Caki2 (cell line): ENCODE data around the gene SLC25A42. TPM values are rescaled to one million over a fixed set of nuclear protein-coding genes. Genes with fewer than 3 reads are reported as not detected.
A peak's percentile ranks its signal among the peaks of the same experiment; 100 is the strongest.

Experiments used
- DNase-seq: peaks from one replicate; pipeline ENCODE4 v3.0.0-alpha.2; 2015; ENCODE audit warnings: low read depth
- in situ Hi-C: cut with HindIII; loops from 2 replicates; pipeline ENCODE4 v1.10.0; 2016; ENCODE audit warnings: low sequenced_read_pairs, low pct_unique_long_range_greater_than_20kb, mixed read lengths
- total RNA-seq: library from RNA; depleted of rRNA; stranded (reverse); fragments of >200 nt; shearing (Covaris generic); gene quantifications from 2 replicates; pipeline ENCODE4 v1.2.3, GENCODE V29; 2014; ENCODE audit warnings: low replicate concordance

The SLC25A42 gene
- total RNA-seq, 1 experiment from 2014 or later: 5.1 TPM

DNA sequence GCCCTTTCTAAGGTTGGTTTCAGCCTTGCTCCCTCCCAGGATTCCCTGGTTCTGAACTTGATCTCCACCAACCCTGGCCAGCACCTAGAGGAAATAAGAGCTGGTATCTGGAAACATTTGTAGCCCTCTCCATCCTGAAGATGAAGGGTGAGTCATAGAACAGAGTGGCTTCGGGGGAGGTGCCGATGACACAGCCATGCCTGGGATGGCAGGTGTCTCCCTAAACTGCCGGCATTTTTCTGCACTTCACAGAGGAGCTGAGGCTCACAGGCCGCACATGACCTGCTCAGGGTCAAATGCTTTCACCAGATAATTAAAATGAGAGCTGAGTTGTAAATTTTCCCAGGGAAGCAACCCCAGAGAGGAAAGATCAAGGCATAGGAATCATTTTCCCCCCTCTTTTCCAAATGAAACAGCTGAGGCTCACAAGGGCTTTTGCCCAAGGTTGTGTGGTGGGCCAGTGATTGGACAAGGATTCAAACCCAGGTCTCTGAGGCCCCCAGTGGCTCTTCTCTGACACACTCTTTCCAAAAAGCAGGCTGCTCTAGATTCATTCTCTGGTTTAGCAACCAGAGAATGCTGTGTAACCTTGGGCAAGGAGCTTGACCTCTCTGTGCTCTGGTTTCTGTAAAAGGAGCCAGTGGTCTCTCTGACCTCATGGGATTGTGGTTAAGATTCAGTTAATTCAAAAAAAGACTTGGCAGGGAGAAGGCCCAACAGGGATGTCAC is 1.2 kb upstream of the SLC25A42 start:
- DNase-seq: peak; percentile 46

DNA sequence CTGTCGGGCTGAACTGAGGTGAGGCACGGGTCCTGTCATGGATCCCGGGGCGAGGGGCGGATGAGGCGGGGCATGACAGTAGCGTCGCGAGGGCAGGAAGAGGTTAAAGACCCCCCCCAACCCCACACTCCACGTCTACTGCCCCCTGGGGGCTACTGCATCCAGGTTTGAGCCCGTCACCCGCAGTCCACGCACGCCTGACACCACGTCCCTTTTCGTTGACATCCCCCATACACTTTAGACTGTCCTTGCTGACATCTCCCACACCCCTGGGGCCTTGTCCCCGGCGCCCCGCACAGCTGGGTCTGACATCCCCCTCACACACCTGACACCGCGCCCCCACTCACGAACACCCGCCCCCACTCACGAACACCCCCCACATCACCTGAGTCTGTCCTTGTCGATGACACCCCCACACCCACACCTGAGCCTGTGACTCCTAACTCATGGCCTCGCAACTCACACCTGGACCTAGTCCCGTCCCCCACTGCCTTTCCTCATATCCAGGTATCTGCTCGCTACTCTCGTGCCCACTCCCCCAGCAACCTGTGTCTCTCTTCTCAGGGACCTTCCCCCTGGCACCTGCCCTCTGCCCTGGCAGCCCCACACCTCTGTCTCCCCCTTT is 416 bp downstream of the SLC25A42 start:
- in situ Hi-C loops: no loop called here
- no peak for DNase-seq

More for the DNA sequence above, 1.2 kb upstream of the SLC25A42 start:
- in situ Hi-C loops: no loop called here

DNA sequence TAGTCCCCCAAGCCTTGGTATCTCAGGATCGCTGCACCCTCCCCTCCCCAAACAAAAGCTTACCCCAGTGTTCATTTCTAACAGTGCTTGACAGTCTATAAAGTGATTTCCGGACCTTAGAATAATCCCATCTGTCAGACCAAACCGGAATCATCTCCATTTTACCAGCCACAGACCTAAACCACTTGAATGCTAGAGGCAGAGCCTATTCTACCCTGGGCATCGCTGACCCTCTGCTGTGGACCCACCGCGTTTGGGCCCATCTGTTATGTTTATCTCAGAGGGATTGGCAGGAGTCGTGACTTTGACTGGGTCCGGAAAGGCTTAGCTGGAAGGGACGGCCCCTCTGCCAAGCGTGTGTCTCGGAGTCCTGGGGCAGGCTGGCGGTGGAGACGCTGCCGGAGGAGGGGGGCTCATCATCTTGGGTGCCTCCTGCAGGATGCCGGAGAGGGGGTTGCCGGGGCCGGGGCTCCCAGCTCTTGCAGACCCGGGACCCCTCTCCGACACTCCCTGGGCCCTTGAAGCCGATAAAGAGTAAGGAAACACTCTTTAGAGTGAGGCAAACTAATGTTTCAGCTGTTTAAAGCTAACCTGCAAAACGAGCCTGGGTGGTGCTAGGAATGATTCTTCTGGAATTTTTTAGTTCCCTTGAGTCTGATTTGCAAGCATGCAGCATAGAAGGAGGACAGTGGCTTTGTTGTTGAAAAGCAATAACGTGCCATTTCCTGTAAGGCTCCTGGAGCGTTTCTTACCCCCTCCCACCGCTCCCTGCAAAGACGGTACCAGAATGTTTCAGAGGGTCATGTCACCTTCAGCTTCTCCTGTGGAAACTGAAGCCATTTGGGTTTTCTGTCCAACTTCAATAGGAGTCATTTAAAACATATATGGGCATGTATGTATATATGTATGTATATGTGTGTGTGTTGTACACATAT is 1.3 kb downstream of the SLC25A42 start:
- no peak for DNase-seq
- in situ Hi-C loops: no loop called here

DNA sequence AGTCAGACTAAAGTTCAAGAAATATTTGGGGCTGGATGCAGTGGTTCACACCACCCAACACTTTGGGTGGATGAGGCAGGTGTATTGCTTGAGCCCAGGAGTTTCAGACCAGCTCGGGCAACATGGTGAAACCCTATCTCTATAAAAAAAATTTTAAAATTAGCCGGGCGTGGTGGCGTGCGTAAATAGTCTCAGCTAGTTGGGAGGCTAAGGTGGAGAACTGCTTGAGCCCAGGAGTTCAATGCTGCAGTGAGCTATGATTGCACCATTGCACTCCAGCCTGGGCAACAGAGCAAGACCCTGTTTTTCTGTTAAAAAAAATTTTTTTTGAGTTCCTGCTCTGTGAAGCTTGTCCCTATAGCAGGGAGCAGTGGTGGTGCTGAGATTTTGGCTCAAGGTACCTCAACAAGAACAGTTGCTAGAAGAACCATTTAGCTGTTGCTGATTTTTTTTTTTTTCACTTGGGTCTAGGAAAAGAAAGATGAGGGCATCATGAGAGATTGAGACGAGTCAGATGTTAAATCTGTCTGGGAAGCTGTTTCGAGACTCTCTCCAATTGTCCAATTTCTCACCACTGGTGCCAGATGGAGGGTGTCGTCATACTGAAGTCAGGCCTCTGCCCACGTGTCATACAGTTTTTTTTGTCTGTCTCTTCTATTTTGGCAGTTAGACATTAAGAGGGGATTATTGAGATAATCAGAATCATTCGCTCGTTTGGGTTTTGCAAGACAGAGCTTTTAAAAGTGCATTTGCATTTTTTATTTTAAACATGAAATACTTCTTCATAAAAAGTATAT is 3.7 kb downstream of the SLC25A42 start:
- DNase-seq: no peak
- in situ Hi-C loops: no loop called here

DNA sequence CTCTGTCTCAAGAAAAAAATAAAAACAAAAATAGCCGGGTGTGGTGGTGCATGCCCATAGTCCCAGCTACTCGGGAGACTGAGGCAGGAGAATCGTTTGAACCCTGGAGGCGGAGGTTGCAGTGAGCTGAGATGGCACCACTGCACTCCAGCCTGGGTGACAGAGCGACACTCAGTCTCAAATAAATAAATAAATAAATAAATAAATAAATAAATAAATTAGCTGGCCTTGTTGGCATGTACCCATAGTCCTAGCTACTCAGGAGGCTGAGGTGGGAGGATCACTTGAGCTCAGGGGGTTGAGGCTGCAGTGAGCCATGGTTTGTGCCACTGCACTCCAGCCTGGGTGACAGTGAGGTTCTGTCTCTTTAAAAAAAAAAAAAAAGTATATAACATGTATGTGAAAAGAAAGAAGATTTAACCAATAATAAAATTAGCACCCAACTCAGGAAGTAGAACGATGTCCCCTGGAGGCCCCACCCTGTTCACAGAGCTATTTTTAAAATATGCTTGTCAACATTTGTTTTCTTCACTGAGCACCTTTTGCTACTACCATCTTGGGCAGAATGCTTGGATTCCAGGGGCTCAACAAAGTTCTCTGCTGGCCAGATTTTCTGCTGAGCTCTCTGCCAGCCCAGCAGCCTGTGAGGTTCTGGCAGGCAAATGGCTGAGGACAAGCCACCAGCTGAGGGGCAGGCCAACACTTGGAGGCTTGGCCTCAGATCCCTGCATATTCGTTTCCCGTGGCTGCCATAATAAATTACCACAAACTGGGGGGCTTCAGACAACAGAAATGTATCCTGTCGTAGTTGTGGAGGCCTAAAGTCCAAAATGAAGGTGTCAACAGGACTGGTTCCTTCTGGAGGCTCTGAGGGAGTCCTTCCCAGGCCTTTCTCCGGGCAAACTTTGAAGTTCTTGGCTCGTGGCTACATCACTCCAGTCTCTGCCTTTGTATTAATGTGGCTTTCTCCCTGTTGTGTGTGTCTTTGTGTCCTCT is 5.2 kb downstream of the SLC25A42 start:
- in situ Hi-C loops: no loop called here
- DNase-seq: no peak

DNA sequence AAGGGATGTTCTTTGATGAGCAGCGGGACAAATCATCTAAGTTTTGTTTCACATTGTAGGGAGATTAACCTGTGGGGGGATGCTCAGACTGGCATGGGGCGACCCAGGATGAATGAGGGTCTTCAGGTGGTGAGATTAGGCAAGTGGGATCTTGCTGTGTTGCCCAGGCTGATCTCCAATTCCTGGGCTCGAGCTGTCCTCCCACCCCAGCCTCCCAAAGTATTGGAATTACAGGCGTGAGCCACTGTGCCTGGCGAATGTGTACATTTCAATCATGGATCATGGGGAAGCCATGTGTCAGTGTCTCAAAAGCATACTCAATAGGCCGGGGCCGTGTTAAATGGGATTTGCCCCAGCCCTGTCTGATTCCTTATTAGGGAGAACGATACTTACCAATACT is 8.1 kb downstream of the SLC25A42 start:
- no peak for DNase-seq
- in situ Hi-C loops: no loop called here

DNA sequence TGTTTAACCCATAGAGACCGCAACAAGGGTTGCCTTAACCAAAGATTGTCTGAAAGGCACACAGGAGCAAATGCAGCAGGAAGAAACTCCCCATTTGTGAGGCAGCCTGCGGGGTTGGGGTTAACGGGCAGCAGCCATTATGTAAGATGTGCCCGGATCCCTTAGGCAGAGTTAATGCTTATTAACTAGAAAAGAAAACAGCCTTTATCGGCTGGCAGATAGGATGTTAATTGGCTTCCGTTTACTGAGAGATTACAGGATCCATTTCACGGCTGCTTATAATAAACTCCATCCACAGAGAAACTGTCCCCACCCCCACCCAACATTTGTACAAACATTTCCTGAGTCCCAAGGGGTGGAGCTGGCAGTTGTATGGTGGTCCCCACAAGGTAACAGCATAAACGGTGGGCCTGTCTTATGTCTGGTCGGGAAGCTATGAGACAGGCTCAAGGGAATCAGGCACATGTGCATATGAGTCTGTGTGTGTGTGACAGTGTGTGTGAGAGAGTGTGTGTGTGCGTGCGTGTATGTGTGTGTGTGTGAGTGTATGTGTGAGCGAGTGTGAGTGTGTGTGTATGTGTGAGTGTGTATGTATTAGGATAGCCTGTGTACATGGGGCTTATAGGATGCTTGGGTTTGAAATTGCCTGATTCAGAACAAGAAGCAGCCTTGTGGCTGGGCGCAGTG is 10.5 kb downstream of the SLC25A42 start:
- in situ Hi-C loops: no loop called here
- DNase-seq: no peak

DNA sequence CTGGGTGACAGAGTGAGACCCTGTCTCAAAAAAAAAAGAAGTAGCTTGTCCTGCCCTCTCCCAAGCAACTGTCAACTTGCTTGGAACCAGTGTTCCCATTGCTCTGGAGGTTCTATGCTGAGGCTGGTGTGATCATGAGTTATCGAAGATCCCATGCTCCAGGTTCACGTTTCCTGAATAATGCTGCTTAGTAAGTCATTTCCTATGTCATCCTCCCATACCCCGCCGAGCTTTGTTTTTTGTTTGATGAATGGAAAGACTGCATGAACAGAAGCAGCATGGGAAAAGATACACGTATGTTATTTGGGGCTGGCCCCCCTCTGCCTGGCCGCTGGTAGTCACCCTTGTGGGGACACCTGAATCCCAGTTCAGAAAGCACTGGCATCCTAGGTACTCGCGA is 11.3 kb downstream of the SLC25A42 start:
- in situ Hi-C loops: no loop called here
- no peak for DNase-seq

DNA sequence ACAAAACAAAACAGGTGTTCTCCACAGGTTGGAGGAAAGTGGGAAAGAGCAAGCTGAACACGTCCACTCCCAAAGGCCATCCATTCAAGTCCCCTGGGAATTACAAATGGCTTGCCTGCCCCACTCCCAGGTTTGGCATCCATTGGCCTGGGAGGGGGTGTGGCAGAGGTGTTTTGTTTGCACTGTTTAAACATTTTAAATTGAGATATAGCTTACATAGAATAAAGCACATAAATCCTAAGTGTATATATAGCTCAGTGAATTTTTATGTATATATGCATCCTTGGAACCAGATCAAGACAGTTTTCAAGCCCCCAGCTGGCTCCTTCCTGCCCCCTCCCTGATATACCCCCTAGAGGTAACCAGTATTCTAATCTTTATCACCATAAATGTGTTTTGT is 12.7 kb downstream of the SLC25A42 start:
- in situ Hi-C loops: no loop called here
- no peak for DNase-seq

DNA sequence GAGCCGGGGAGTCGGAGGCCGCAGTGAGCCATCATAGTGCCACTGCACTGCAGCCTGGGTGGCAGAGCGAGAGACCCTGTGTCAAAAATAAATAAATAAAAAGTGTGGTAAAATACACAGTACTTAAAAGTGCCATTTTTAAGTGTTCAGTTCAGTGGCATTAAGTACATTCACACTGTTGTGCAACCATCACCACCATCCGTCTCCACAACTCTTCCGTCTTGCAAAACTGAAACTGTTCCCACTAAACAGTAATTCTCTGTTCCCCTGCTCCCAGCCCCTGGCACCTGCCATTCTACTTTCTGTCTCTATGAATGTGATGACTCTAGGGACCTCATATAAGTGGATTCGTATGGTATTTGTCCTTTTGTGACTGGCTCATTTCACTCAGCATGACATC is 13.3 kb downstream of the SLC25A42 start:
- no peak for DNase-seq
- in situ Hi-C loops: no loop called here

DNA sequence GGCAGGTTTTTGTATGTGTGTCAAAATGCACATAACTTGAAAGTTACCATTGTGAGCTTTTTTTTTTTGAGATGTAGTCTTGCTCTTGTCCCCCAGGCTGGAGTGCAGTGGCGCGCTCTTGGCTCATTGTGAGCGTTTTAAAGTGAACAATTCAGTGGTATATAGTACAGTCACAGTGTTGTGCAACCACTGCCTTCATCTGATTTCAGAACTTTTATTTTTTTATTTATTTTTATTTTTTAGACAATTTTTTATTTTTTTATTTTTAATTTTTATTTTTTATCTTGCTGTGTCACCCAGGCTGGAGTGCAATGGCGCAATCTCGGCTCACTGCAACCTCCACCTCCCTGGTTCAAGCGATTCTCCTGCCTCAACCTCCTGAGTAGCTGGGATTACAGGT is 15.0 kb downstream of the SLC25A42 start:
- in situ Hi-C loops: no loop called here
- no peak for DNase-seq

DNA sequence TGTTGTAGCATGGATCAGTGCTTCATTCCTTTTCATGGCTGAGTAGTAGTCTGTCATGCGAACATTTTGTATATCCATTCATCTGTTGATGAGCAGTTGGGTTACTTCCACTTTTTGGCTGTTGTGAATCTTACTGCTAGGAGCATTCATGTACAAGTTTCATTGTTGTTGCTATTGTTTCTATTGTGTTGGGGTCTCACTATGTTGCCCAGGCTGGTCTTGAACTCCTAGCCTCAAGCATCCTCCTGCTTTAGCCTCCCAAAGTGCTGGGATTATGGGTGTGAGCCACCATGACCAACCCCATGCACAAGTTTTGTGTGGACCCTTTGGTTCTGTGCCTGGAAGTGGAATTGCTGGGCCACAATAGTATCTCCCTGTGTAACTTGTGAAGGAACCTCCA is 15.8 kb downstream of the SLC25A42 start:
- in situ Hi-C loops: no loop called here

DNA sequence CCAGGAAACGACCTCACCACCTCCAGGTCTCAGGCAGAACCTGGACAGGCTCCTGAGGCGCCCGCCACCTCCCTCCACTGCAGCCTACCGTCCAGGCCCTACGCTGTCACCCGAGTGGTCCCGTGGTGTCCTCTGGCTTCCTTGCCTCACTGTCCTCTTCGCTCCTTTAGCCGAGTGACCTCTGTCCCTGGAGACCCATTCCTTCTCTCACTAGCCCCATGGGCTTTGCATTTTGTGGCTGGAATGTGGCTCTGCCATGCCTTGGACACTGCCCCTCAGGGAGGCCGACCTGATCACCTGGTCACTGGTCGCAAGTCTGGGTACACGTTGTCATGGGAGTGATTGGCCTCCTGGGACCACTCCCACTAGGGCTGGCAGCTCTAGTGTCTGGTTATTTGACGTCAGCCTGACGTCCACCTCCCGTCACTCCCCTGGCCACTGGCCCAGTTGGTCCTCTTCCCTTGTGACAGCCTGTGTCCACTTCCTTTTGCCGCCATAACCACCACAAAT is 17.9 kb downstream of the SLC25A42 start:
- in situ Hi-C loops: no loop called here

More for the DNA sequence above, 15.8 kb downstream of the SLC25A42 start:
- no peak for DNase-seq

DNA sequence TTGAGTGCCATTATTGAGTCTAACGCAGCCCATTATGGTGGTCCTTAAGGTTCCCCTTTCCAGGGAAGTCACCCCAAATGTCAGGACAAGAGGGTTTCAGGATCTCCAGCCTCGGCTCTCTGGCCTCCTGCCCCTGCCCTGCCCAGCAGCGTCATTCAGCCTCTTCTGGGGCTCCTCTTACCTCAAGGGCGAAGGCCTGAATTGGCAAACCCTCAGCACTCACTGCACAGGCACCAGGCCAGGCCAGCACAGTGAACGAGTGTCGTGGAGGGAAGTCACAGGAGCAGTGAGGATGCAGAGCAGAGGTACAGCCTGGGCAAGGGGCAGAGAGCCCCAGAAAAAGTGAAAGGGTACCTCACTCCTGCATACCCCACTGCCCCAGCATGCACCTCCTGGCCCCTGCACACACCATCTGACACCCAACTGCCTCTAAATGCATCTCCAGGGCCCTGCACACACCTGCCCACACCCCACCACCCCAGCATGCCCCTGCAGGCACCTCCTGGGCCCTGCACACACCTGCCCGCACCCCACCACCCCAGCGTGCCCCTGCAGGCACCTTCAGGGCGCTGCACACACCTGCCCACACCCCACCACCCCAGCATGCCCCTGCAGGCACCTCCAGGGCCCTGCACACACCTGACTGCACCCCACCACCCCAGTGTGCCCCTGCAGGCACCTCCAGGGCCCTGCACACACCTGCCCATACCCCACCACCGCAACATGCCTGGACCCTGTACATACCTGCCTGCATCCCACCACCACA is 19.8 kb downstream of the SLC25A42 start:
- no peak for DNase-seq
- in situ Hi-C loops: no loop called here

More for the DNA sequence above, 17.9 kb downstream of the SLC25A42 start:
- DNase-seq: no peak

DNA sequence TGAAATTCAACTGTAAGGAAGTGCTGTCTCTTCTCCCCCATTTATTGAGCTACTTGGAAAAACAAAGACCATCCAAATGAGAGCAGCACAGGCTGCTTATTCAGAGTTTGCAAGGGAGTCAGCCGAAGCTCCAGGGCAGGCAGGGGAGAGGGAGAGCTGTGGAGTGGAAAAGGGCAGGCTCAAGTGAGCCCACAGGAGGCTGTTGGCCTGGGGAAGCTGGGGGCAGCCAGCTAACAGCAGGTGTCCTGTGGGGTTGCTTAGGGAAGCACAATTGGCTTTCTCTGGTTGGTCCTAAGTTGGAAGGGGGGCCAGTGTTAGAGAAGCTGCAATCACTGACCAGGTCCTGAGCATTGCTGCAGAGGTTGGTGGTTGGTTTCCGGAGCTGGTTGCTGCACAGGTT is 23.9 kb downstream of the SLC25A42 start:
- DNase-seq: no peak
- in situ Hi-C loops: no loop called here

DNA sequence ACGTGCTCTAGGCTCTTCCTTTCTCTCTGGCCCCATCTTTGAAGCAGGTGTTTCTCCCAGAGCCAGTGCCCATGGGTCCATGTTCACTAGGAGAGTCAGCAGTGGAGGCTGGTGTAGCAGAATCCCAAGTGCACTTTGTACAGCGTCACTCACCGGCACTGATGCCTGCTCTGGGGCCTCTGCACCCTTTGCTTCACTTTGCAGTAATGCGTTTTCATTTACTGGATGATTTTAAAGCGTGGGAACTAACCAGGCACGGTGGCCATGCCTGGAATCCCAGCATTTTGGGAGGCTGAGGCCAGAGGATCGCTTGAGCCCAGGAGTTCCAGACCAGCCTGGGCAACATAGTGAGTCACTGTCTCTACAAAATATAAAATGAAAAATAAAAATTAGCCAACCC is 30.7 kb downstream of the SLC25A42 start:
- no peak for DNase-seq
- in situ Hi-C loops: no loop called here
